Colon (tissue), 2 donors: ENCODE data around the gene ZNF346.

Source experiments
- FAIRE-seq: peaks from 2 replicates; lab custom pipeline; 2012; peaks lifted over from hg19 to GRCh38; lab: Jason Lieb, UNC
- donor health status: control.
- donor health status: control.

The ZNF346 gene

GRCh38 chr5:177070536-177071191 lies 48.2 kb downstream of the ZNF346 start:
- FAIRE-seq: no peak

GRCh38 chr5:177071666-177072385 lies 49.3 kb downstream of the ZNF346 start:
- no peak for FAIRE-seq

- no peak for FAIRE-seq
Measured at GRCh38 chr5:177077335-177077734, 54.8 kb downstream of the ZNF346 start.

- no peak for FAIRE-seq
Measured at GRCh38 chr5:177079606-177080005, 57.1 kb downstream of the ZNF346 start.

- FAIRE-seq: no peak
Measured at GRCh38 chr5:177080265-177080664, 57.8 kb downstream of the ZNF346 start.

GRCh38 chr5:177081859-177082258 lies 59.4 kb downstream of the ZNF346 start:
- no peak for FAIRE-seq

- FAIRE-seq: no peak
Measured at GRCh38 chr5:177083357-177083756, 60.9 kb downstream of the ZNF346 start.

- no peak for FAIRE-seq
Measured at GRCh38 chr5:177084175-177084574, 61.7 kb downstream of the ZNF346 start.

- no peak for FAIRE-seq
Measured at GRCh38 chr5:177085985-177086653, 63.6 kb downstream of the ZNF346 start.

GRCh38 chr5:177086654-177087397 lies 64.3 kb downstream of the ZNF346 start, which contains the start of gene FGFR4:
Gene FGFR4, plus strand, starts transcription at chr5:177086915. Its CDS starts 2,688 bp downstream, at chr5:177089603.
- no peak for FAIRE-seq

GRCh38 chr5:177087398-177088005 lies 65.0 kb downstream of the ZNF346 start:
- no peak for FAIRE-seq

GRCh38 chr5:177089127-177089526 lies 66.6 kb downstream of the ZNF346 start:
- no peak for FAIRE-seq

GRCh38 chr5:177089825-177090641 lies 67.5 kb downstream of the ZNF346 start:
- FAIRE-seq: no peak

- no peak for FAIRE-seq
Measured at GRCh38 chr5:177090813-177091212, 68.3 kb downstream of the ZNF346 start.

GRCh38 chr5:177091232-177091631 lies 68.7 kb downstream of the ZNF346 start:
- FAIRE-seq: no peak

- FAIRE-seq: no peak
Measured at GRCh38 chr5:177092178-177093081, 69.9 kb downstream of the ZNF346 start.

GRCh38 chr5:177093082-177093712 lies 70.7 kb downstream of the ZNF346 start:
- no peak for FAIRE-seq

- no peak for FAIRE-seq
Measured at GRCh38 chr5:177093803-177094202, 71.3 kb downstream of the ZNF346 start.
